Measurements from ENCODE around the gene TTC21B. TPM values are rescaled to one million over a fixed set of nuclear protein-coding genes. Genes with fewer than 3 reads are reported as not detected.

The TTC21B gene
- total RNA-seq, 4 donors from 2014 or later = 19.9 to 37.0 (median 22.9) TPM

DNA sequence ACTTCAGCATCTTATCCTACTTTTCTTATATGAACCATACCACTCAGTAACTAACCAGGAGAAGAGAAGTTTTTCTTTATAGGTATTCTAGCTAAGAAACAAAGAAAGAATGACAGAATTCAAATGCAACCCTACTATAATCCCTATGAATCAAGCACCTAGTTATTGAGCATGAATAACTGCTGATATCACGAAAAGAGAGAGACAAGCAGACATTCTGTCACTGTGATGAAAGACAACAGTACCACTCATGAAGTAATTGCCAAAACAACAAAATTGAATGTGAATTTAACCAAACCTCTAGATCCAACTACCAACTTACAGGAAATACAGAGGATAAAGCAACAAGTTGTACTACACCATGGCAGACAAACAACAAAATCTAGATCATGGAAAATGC is 15.3 kb downstream of the TTC21B start:
- Histone ChIP-seq H3K36me3 (peaks cover 0 to 68% (median 41%) of the 10 kb centered on the region in 4 donors), H3K4me1 (no peaks in the 10 kb centered on the region), H3K9me3 (no peaks in the 10 kb centered on the region), H3K4me3 (no peak overlapping the region), H3K27me3 (no peaks in the 10 kb centered on the region), H3K27ac (replicated peaks in 1 of 4) (no peak overlapping the region)
- WGBS = 79% methylated on average over 1 of the region's 1 CpG
- DNase-seq (ENCODE audit: extremely low spot score) = no peak
- TF ChIP-seq, protein P1, sequence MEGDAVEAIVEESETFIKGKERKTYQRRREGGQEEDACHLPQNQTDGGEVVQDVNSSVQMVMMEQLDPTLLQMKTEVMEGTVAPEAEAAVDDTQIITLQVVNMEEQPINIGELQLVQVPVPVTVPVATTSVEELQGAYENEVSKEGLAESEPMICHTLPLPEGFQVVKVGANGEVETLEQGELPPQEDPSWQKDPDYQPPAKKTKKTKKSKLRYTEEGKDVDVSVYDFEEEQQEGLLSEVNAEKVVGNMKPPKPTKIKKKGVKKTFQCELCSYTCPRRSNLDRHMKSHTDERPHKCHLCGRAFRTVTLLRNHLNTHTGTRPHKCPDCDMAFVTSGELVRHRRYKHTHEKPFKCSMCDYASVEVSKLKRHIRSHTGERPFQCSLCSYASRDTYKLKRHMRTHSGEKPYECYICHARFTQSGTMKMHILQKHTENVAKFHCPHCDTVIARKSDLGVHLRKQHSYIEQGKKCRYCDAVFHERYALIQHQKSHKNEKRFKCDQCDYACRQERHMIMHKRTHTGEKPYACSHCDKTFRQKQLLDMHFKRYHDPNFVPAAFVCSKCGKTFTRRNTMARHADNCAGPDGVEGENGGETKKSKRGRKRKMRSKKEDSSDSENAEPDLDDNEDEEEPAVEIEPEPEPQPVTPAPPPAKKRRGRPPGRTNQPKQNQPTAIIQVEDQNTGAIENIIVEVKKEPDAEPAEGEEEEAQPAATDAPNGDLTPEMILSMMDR (IDR thresholded peaks at IDR 0.05) = no peak
- intact Hi-C loops (cut with DNase I) = no loop called here

DNA sequence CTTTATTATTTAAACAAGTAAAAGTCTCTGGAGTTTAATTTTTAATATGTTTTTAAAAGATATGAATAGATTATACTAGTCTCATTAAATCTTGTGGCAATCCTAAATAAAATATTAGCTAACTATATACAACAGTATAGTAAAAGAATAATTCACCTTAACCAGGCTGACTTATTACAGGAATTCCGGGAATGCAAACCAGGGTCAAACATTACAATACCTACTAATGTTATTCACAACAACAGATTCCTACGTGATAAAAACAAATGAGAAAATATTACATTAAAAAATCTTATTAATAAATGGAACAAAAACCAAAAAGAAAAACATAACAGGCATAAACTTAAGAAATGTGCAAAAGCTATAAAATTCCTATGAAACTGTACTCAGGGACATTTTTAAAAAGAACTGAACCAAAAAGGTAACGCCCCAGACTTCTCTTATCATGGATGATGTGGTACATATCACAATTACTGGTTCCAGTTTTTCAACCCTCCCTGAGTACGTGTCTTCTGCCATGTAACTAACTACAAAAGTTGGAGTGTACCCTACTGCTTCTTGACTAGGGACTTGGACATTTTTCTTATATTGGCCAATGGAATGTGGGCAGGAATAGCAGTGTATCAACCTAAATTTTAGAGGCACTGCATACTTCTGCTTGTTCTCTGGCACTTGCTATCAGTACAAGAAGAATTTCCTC is 20.2 kb downstream of the TTC21B start:
- intact Hi-C loops (cut with DNase I) = no loop called here
- no peaks in the 10 kb centered on the region for H3K9me3 ChIP-seq
- no peaks in the 10 kb centered on the region for H3K4me1 ChIP-seq
- H3K4me3 ChIP-seq = no peak overlapping the region
- WGBS = 86% methylated on average over 4 of the region's 4 CpGs
- no peak for DNase-seq (ENCODE audit: extremely low spot score)
- no peak for TF ChIP-seq POLR2AphosphoS5 (IDR thresholded peaks at IDR 0.05)
- TF ChIP-seq POLR2A (IDR thresholded peaks at IDR 0.05; ENCODE audit: low read depth) = no peak
- TF ChIP-seq EP300 (IDR thresholded peaks at IDR 0.05) = no peak
- TF ChIP-seq, protein P1 (IDR thresholded peaks at IDR 0.05) = no peak
- H3K36me3 ChIP-seq = peaks cover 20 to 73% (median 47%) of the 10 kb centered on the region in 4 donors
- H3K27ac ChIP-seq (replicated peaks in 1 of 4) = no peak overlapping the region
- no peaks in the 10 kb centered on the region for H3K27me3 ChIP-seq

DNA sequence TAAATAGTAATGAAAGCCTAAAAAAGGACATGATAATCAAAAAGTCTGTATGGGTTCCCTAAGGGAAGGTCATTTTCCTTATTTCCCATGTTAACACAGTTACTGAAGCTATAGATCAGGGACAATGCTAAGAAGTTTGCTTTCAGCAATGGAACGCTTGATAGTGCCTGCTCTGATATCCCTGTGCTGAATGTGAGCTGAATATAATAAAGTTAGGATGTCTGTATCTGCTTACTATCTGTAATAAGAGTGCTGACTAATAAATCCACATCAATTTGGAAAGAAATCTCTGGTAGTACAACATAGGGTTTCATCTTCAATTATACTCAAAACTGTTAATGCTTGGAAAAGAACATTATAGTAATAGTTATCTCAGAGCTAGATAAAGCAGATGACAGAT is 25.8 kb downstream of the TTC21B start:
- TF ChIP-seq POLR2A (IDR thresholded peaks at IDR 0.05; ENCODE audit: low read depth) = no peak
- 92% methylated on average over 1 of the region's 1 CpG for WGBS
- Histone ChIP-seq H3K27ac (replicated peaks in 1 of 4) (no peak overlapping the region), H3K4me3 (no peak overlapping the region), H3K4me1 (no peaks in the 10 kb centered on the region), H3K9me3 (no peaks in the 10 kb centered on the region), H3K27me3 (no peaks in the 10 kb centered on the region), H3K36me3 (peaks cover 33 to 90% (median 60%) of the 10 kb centered on the region in 4 donors)
- DNase-seq (ENCODE audit: extremely low spot score) = no peak
- intact Hi-C loops (cut with DNase I) = no loop called here

DNA sequence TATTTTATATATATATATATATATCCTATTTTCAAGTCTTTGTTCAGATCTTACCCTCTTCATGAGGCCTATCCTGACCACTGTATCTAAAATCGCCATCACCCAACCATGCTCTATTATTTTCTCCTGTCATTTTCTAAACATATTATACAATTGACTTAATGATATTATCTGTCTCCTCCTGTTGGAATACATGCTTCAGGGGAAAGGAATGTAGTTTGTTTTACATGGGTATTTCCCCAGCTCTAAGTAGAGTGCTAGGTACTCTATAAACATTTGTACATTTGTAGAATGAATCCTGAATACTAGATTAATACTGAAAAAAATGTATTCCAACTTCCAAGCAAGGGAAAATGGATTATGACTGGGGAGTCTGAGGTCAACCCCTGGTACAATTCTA is 26.2 kb downstream of the TTC21B start:
- no peaks in the 10 kb centered on the region for H3K4me1 ChIP-seq
- no peak overlapping the region for H3K4me3 ChIP-seq
- H3K9me3 ChIP-seq = no peaks in the 10 kb centered on the region
- H3K27ac ChIP-seq (replicated peaks in 1 of 4) = no peak overlapping the region
- H3K27me3 ChIP-seq = no peaks in the 10 kb centered on the region
- DNase-seq (ENCODE audit: extremely low spot score) = no peak
- intact Hi-C loops (cut with DNase I) = no loop called here
- no peak for TF ChIP-seq EP300 (IDR thresholded peaks at IDR 0.05)
- TF ChIP-seq POLR2AphosphoS5 (IDR thresholded peaks at IDR 0.05) = no peak
- TF ChIP-seq, protein P1 (IDR thresholded peaks at IDR 0.05) = no peak
- peaks cover 33 to 88% (median 61%) of the 10 kb centered on the region in 4 donors for H3K36me3 ChIP-seq
- WGBS = 96% methylated on average over 1 of the region's 1 CpG

DNA sequence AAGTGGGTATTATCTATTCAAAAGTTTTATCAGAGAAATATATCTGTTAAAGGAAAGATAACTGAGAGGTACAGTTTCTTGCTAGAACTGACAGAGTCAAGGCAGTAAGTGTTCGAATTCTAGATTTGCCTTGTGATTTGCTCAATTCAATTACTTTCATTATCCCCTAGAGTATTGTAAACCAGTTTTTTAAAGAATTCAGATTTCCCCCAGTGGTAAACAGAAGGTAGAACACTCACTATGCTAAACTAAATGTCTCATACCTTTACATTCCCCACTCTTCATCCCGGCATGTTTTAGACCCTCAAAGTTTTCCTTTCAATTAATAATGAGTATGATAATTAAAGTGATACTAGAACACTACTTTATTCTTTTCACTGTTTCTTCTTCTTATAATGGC is 28.6 kb downstream of the TTC21B start:
- no peaks in the 10 kb centered on the region for H3K9me3 ChIP-seq
- no peaks in the 10 kb centered on the region for H3K4me1 ChIP-seq
- WGBS = 95% methylated on average over 2 of the region's 2 CpGs
- H3K27ac ChIP-seq (replicated peaks in 1 of 4) = no peak overlapping the region
- peaks cover 21 to 69% (median 47%) of the 10 kb centered on the region in 4 donors for H3K36me3 ChIP-seq
- intact Hi-C loops (cut with DNase I) = no loop called here
- no peak for TF ChIP-seq POLR2AphosphoS5 (IDR thresholded peaks at IDR 0.05)
- TF ChIP-seq, protein P1 (IDR thresholded peaks at IDR 0.05) = no peak
- no peak for TF ChIP-seq EP300 (IDR thresholded peaks at IDR 0.05)
- no peak for TF ChIP-seq POLR2A (IDR thresholded peaks at IDR 0.05; ENCODE audit: low read depth)
- H3K27me3 ChIP-seq = no peaks in the 10 kb centered on the region
- H3K4me3 ChIP-seq = no peak overlapping the region
- DNase-seq (ENCODE audit: extremely low spot score) = no peak
